Stimulated activated CD8-positive, alpha-beta memory T cell treated with anti-CD3 and anti-CD28 coated beads, Interleukin-7, amount 100 ng/mL, for 48 hours (primary cell): ENCODE measurements around the gene NELL2.
"Not testable (repeated sequence)": the region's sequence is repeated elsewhere in the genome, so short reads cannot be mapped to it uniquely, and the experiment has no call there.

Experiments used
- DNase-seq, 2 donors: peaks; one replicate each; pipeline ENCODE4 v3.0.0-alpha.2; 2020; ENCODE audit warnings: low read depth in 1 of 2; ENCODE audit errors: extremely low read depth in 1 of 2

NELL2 gene

GRCh38 chr12:44779766-44780165 is 96.3 kb downstream of the NELL2 start:
- DNase-seq: no peak

- DNase-seq: no peak
Measured at GRCh38 chr12:44778863-44779262, 97.3 kb downstream of the NELL2 start.

GRCh38 chr12:44777044-44777443 is 99.1 kb downstream of the NELL2 start:
- DNase-seq: no peak

- DNase-seq: no peak
Measured at GRCh38 chr12:44775901-44776300, 100.2 kb downstream of the NELL2 start.

GRCh38 chr12:44774815-44775411 is 101.2 kb downstream of the NELL2 start:
- DNase-seq: peak; percentile 10 to 15

GRCh38 chr12:44771485-44772021 is 104.6 kb downstream of the NELL2 start:
- no peak for DNase-seq

GRCh38 chr12:44765796-44766195 is 110.3 kb downstream of the NELL2 start:
- no peak for DNase-seq

GRCh38 chr12:44763021-44763420 is 113.1 kb downstream of the NELL2 start:
- no peak for DNase-seq

GRCh38 chr12:44759289-44759688 is 116.8 kb downstream of the NELL2 start:
- no peak for DNase-seq

GRCh38 chr12:44750468-44750867 is 125.6 kb downstream of the NELL2 start:
- DNase-seq: no peak

GRCh38 chr12:44749566-44749965 is 126.5 kb downstream of the NELL2 start:
- DNase-seq: no peak

- DNase-seq: no peak
Measured at GRCh38 chr12:44748950-44749468, 127.1 kb downstream of the NELL2 start.

GRCh38 chr12:44741292-44741980 is 134.7 kb downstream of the NELL2 start:
- not testable (repeated sequence) for DNase-seq

GRCh38 chr12:44738051-44738450 is 138.1 kb downstream of the NELL2 start:
- no peak for DNase-seq

GRCh38 chr12:44728566-44728965 is 147.5 kb downstream of the NELL2 start:
- no peak for DNase-seq

GRCh38 chr12:44720265-44720664 is 155.8 kb downstream of the NELL2 start:
- no peak for DNase-seq

GRCh38 chr12:44717612-44718011 is 158.5 kb downstream of the NELL2 start:
- no peak for DNase-seq

- DNase-seq: no peak
Measured at GRCh38 chr12:44716711-44717110, 159.4 kb downstream of the NELL2 start.

GRCh38 chr12:44711736-44712135 is 164.4 kb downstream of the NELL2 start:
- DNase-seq: no peak

GRCh38 chr12:44709166-44709565 is 166.9 kb downstream of the NELL2 start:
- no peak for DNase-seq

GRCh38 chr12:44708218-44708617 is 167.9 kb downstream of the NELL2 start:
- no peak for DNase-seq
